H54 (cell line): ENCODE data around the gene AUTS2.
"Not testable (repeated sequence)": the region's sequence is repeated elsewhere in the genome, so short reads cannot be mapped to it uniquely, and the experiment has no call there.

Experiments used
- DNase-seq: peaks from one replicate; pipeline ENCODE4 v3.0.0; 2011; ENCODE audit warnings: low spot score, mixed read lengths; ENCODE audit not compliant: insufficient read length
- FAIRE-seq: peaks from 3 replicates; lab custom pipeline; 2011; peaks lifted over from hg19 to GRCh38; lab: Jason Lieb, UNC
- POLR2A ChIP-seq: IDR thresholded peaks from 2 replicates; pipeline ENCODE4 v1.6.1; 2011; ENCODE audit warnings: low read depth, mild to moderate bottlenecking, low read length

The AUTS2 gene

GRCh38 chr7:70263471-70264255 lies 665.4 kb downstream of the AUTS2 start:
- DNase-seq: no peak
- no peak for FAIRE-seq
- no peak for TF ChIP-seq POLR2A

GRCh38 chr7:70266186-70266585 lies 667.9 kb downstream of the AUTS2 start:
- TF ChIP-seq POLR2A: no peak
- FAIRE-seq (no peak), DNase-seq (no peak)

- no peak for FAIRE-seq
- TF ChIP-seq POLR2A: no peak
- DNase-seq: no peak
Measured at GRCh38 chr7:70267381-70268120, 669.3 kb downstream of the AUTS2 start.

GRCh38 chr7:70268179-70268578 lies 669.9 kb downstream of the AUTS2 start:
- DNase-seq: no peak
- no peak for FAIRE-seq
- TF ChIP-seq POLR2A: no peak

GRCh38 chr7:70270149-70270548 lies 671.9 kb downstream of the AUTS2 start:
- FAIRE-seq (no peak), DNase-seq (no peak)
- TF ChIP-seq POLR2A: no peak

GRCh38 chr7:70271617-70272081 lies 673.4 kb downstream of the AUTS2 start:
- FAIRE-seq (peak; percentile 67), DNase-seq (peak; percentile 7)
- no peak for TF ChIP-seq POLR2A

- FAIRE-seq, DNase-seq: not testable (repeated sequence)
Measured at GRCh38 chr7:70275570-70275969, 677.3 kb downstream of the AUTS2 start.

GRCh38 chr7:70285187-70285586 lies 686.9 kb downstream of the AUTS2 start:
- FAIRE-seq: no peak
- DNase-seq: no peak

GRCh38 chr7:70285854-70286253 lies 687.6 kb downstream of the AUTS2 start:
- FAIRE-seq (no peak), DNase-seq (no peak)
- no peak for TF ChIP-seq POLR2A

More at GRCh38 chr7:70285187-70285586, 686.9 kb downstream of the AUTS2 start:
- TF ChIP-seq POLR2A: no peak

GRCh38 chr7:70288781-70289456 lies 690.6 kb downstream of the AUTS2 start:
- FAIRE-seq (peak; percentile 95), DNase-seq (peak; percentile 18)
- no peak for TF ChIP-seq POLR2A

- DNase-seq (no peak), FAIRE-seq (no peak)
- TF ChIP-seq POLR2A: no peak
Measured at GRCh38 chr7:70292716-70293115, 694.4 kb downstream of the AUTS2 start.

- FAIRE-seq (no peak), DNase-seq (no peak)
- no peak for TF ChIP-seq POLR2A
Measured at GRCh38 chr7:70294211-70294911, 696.1 kb downstream of the AUTS2 start.

GRCh38 chr7:70298780-70299471 lies 700.7 kb downstream of the AUTS2 start:
- TF ChIP-seq POLR2A: no peak
- FAIRE-seq (peak; percentile 48), DNase-seq (no peak)
